K562 (cell line): ENCODE measurements around the gene HBG1. TPM values are rescaled to one million over a fixed set of nuclear protein-coding genes. Genes with fewer than 3 reads are reported as not detected.

ENCODE experiments used
- BACH1 ChIP-seq: fragments of 200-800 bp; sonication (Bioruptor generic); IDR thresholded peaks from 2 replicates; pipeline ENCODE4 v1.6.1; 2016; ENCODE audit warnings: missing genetic modification characterization, missing compliant biosample characterization
- CCNT2 ChIP-seq: IDR thresholded peaks from 2 replicates; pipeline ENCODE4 v1.6.1; 2011; ENCODE audit warnings: borderline replicate concordance, low read depth, mild to moderate bottlenecking, moderate library complexity, mixed read lengths, low read length; ENCODE audit not compliant: insufficient read length; ENCODE audit errors: extremely low read depth
- CREB1 ChIP-seq, 2 experiments: sonication (generic) in 1 of 2; formaldehyde crosslinking in 1 of 2; IDR thresholded peaks; 2 replicates each; pipeline versions ENCODE4 v1.6.1 to v1.8.0; 2012 to 2022; ENCODE audit warnings: inconsistent platforms in 1 of 2, mild to moderate bottlenecking in 1 of 2, missing genetic modification reagents in 1 of 2, moderate library complexity in 1 of 2
- DIDO1 ChIP-seq: fragments of 450-650 bp; IDR thresholded peaks from 2 replicates; pipeline ENCODE4 v1.6.1; 2016; ENCODE audit warnings: low read depth, missing biosample characterization, missing genetic modification characterization
- ESRRA ChIP-seq: fragments of 450-650 bp; IDR thresholded peaks from 2 replicates; pipeline ENCODE4 v1.6.1; 2014; ENCODE audit warnings: low read depth, mild to moderate bottlenecking, moderate library complexity, borderline replicate concordance
- GABPB1 ChIP-seq: sonication (generic); formaldehyde crosslinking; IDR thresholded peaks from 2 replicates; pipeline ENCODE4 v1.8.0; 2022; ENCODE audit warnings: mild to moderate bottlenecking, missing genetic modification reagents
- HDAC1 ChIP-seq, 2 experiments: fragments of 450-650 bp; IDR thresholded peaks; 2 replicates each; pipeline ENCODE4 v1.6.1; 2016 to 2017; ENCODE audit warnings: inconsistent platforms in 1 of 2, mild to moderate bottlenecking in 1 of 2, moderate library complexity in 1 of 2
- HMGN3 ChIP-seq: IDR thresholded peaks from 2 replicates; pipeline ENCODE4 v1.6.1; 2011; ENCODE audit warnings: borderline replicate concordance, low read depth, mild to moderate bottlenecking, mixed read lengths, low read length; ENCODE audit not compliant: insufficient read length; ENCODE audit errors: extremely low read depth
- MBD1 ChIP-seq: fragments of 250-450 bp; sonication (Bioruptor Pico); IDR thresholded peaks from 2 replicates; pipeline ENCODE4 v1.8.0; 2022; ENCODE audit warnings: inconsistent platforms
- MLX ChIP-seq, 2 experiments: fragments of 450-650 bp in 1 of 2; sonication (generic) in 1 of 2; formaldehyde crosslinking; conservative IDR thresholded peaks; 2 replicates each; pipeline versions ENCODE4 v1.4.0 to v1.8.1; 2020 to 2022; ENCODE audit warnings: mild to moderate bottlenecking in 1 of 2, missing genetic modification reagents in 1 of 2
- NELFE ChIP-seq: IDR thresholded peaks from 2 replicates; pipeline ENCODE4 v1.6.1; 2011; ENCODE audit warnings: mild to moderate bottlenecking; ENCODE audit not compliant: insufficient read depth, insufficient read length
- NFE2L1 ChIP-seq: fragments of 450-650 bp; IDR thresholded peaks from 2 replicates; pipeline ENCODE4 v1.6.1; 2016; ENCODE audit warnings: missing genetic modification characterization, low read depth, mild to moderate bottlenecking, missing compliant biosample characterization, moderate library complexity, borderline replicate concordance
- RBM34 ChIP-seq: fragments of 200-400 bp; formaldehyde crosslinking; IDR thresholded peaks from 2 replicates; pipeline ENCODE4 v1.6.1; 2018; ENCODE audit warnings: low read length, borderline replicate concordance; ENCODE audit not compliant: insufficient read depth
- SMARCA4 ChIP-seq: fragments of 450-650 bp; IDR thresholded peaks from 2 replicates; pipeline ENCODE4 v1.6.1; 2016
- SMARCA5 ChIP-seq: fragments of 450-650 bp; IDR thresholded peaks from 2 replicates; pipeline ENCODE4 v1.6.1; 2016
- U2AF2 ChIP-seq: fragments of 200-400 bp; formaldehyde crosslinking; optimal IDR thresholded peaks from 2 replicates; pipeline ENCODE3; 2017; ENCODE audit warnings: low read depth, mild to moderate bottlenecking, low read length
- ZMIZ1 ChIP-seq, 2 experiments: fragments of 150-350 bp in 1 of 2; IDR thresholded peaks; 2 replicates each; pipeline ENCODE4 v1.6.1; 2012 to 2016; ENCODE audit warnings: low read depth in 2 of 2, low read length in 2 of 2, mild to moderate bottlenecking in 1 of 2, moderate library complexity in 1 of 2
- ZNF121 ChIP-seq: sonication (generic); formaldehyde crosslinking; conservative IDR thresholded peaks from 2 replicates; pipeline ENCODE4 v1.8.0; 2022; ENCODE audit warnings: missing genetic modification reagents
- ZNF124 ChIP-seq: sonication (generic); formaldehyde crosslinking; IDR thresholded peaks from 2 replicates; pipeline ENCODE4 v1.8.1; 2022; ENCODE audit warnings: missing genetic modification reagents
- ZNF143 ChIP-seq: sonication (generic); formaldehyde crosslinking; IDR thresholded peaks from 2 replicates; pipeline ENCODE4 v1.9.0; 2022; ENCODE audit warnings: mild to moderate bottlenecking, missing genetic modification reagents
- ZNF263 ChIP-seq: sonication (generic); formaldehyde crosslinking; IDR thresholded peaks from 2 replicates; pipeline ENCODE4 v1.8.0; 2022; ENCODE audit warnings: mild to moderate bottlenecking, missing genetic modification reagents, borderline replicate concordance
- ZNF780A ChIP-seq: fragments of 250-450 bp; sonication (Bioruptor Pico); IDR thresholded peaks from 2 replicates; pipeline ENCODE4 v1.5.0; 2021; ENCODE audit warnings: mild to moderate bottlenecking
- polyA plus RNA-seq, 8 experiments: library from polyadenylated mRNA; depleted of rRNA in 4 of 8; stranded (reverse) in 5 of 8; unstranded in 3 of 8; fragments of >200 nt; fragmentation: Nextera tagmentation in 2 of 8; fragmentation: Illumina TruSeq in 1 of 8; extraction: Ambion mirVana in 2 of 8; extraction: Trizol in 1 of 8; gene quantifications; 2 replicates each; pipeline versions ENCODE4 v1.2.1 to v1.2.3, GENCODE V29; 2011 to 2014; ENCODE audit warnings: inconsistent platforms in 1 of 8, missing spikeins in 1 of 8
- total RNA-seq, 7 experiments: library from RNA; depleted of rRNA in 6 of 7; stranded (reverse); fragments of >200 nt in 6 of 7; fragmentation: Illumina TruSeq in 2 of 7; extraction: Trizol in 2 of 7; gene quantifications; 2 replicates each; pipeline versions ENCODE4 v1.2.1 to v1.2.3, GENCODE V29; 2011 to 2021; ENCODE audit warnings: low replicate concordance in 1 of 7
- TF ChIP-seq, protein P1 (sequence below): fragments of 450-650 bp; IDR thresholded peaks from 2 replicates; pipeline ENCODE4 v1.6.1; 2016; ENCODE audit warnings: low read depth, mild to moderate bottlenecking, moderate library complexity

Gene HBG1
- total and polyA plus RNA-seq, 9 of the 15 experiments (the other 6 are each of a cell fraction or from before 2014, with no cell fraction given), result 1,066 to 16,338 (median 4,898) TPM

DNA sequence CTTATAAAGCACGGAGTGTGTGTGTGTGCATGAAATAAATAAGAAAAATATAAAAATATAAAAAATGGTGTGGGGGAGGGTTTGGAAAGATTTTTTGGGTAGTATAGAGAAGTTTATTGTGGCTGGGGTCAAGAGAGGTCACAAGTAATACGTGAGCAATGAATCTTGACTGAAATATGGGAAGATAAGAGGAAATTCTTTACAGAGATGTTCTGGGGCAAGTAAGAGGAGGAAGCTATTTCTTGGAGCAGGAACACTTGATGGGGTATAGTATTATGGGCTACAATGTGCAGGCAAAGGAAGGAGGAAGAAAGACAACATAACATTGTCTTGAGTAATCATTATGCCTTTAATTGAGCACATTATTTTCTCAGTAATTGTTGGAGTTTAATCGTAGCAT is 17.5 kb downstream of the HBG1 start (continued):
- TF ChIP-seq ZNF780A (CRISPR knock-in tag) (no peak), ZNF263 (CRISPR knock-in tag) (no peak), CCNT2 (no peak), NELFE (no peak), BACH1 (tag) (no peak), U2AF2 (no peak), ZNF121 (CRISPR knock-in tag) (no peak), ZNF143 (CRISPR knock-in tag) (no peak), DIDO1 (no peak), MLX (CRISPR knock-in tag; conservative IDR thresholded peaks at IDR 0.05) (no peak), RBM34 (no peak), ESRRA (no peak), GABPB1 (CRISPR knock-in tag) (no peak), ZNF124 (no peak), MBD1 (CRISPR knock-in tag) (no peak), HDAC1 (IDR thresholded peaks at IDR 0.05) (no peak), SMARCA5 (no peak), HMGN3 (no peak), NFE2L1 (tag) (no peak), ZMIZ1 (IDR thresholded peaks at IDR 0.05; ENCODE audit: low read depth in 2 of 2, low read length in 2 of 2) (no peak), CREB1 (IDR thresholded peaks at IDR 0.05) (no peak), CREB1 (CRISPR knock-in tag; IDR thresholded peaks at IDR 0.05) (no peak), SMARCA4 (0 out of 2 replicates have a peak, but pooled peaks have one; percentile 19)
- TF ChIP-seq, protein P1, sequence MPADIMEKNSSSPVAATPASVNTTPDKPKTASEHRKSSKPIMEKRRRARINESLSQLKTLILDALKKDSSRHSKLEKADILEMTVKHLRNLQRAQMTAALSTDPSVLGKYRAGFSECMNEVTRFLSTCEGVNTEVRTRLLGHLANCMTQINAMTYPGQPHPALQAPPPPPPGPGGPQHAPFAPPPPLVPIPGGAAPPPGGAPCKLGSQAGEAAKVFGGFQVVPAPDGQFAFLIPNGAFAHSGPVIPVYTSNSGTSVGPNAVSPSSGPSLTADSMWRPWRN, result no peak
